Chondrocyte (in vitro differentiated cells): ENCODE measurements around the gene MRPL43. TPM values are rescaled to one million over a fixed set of nuclear protein-coding genes. Genes with fewer than 3 reads are reported as not detected.
A peak's percentile ranks its signal among the peaks of the same experiment; 100 is the strongest.

ENCODE experiments used
- DNase-seq: peaks from one replicate; pipeline ENCODE4 v3.0.0; 2021; ENCODE audit warnings: mixed read lengths, low spot score
- H3K27ac Mint-ChIP-seq: one replicate; pipeline ENCODE4 v1.8.0; 2021; ENCODE audit warnings: mild to moderate bottlenecking, moderate library complexity, mixed read lengths; ENCODE audit not compliant: unreplicated experiment
- H3K27me3 Mint-ChIP-seq: 2 replicates; pipeline ENCODE4 v1.8.0; 2021; ENCODE audit warnings: low read depth, mixed read lengths
- H3K36me3 Mint-ChIP-seq: 2 replicates; pipeline ENCODE4 v1.8.0; 2021; ENCODE audit warnings: low read depth, mixed read lengths
- H3K4me1 Mint-ChIP-seq: 2 replicates; pipeline ENCODE4 v1.8.0; 2021; ENCODE audit warnings: low read depth, mild to moderate bottlenecking, mixed read lengths
- H3K4me3 Mint-ChIP-seq: one replicate; pipeline ENCODE4 v1.8.0; 2021; ENCODE audit warnings: mild to moderate bottlenecking, moderate library complexity, mixed read lengths; ENCODE audit not compliant: unreplicated experiment
- H3K9me3 Mint-ChIP-seq: 2 replicates; pipeline ENCODE4 v1.8.0; 2021; ENCODE audit warnings: low read depth, mixed read lengths
- total RNA-seq: library from RNA; stranded (reverse); gene quantifications from 3 replicates; pipeline ENCODE4 v1.2.1, GENCODE V29; 2021
- TF ChIP-seq, protein P1 (sequence below): fragments of 200-600 bp; sonication (generic); IDR thresholded peaks from 2 replicates; pipeline ENCODE4 v1.5.0; 2021; ENCODE audit warnings: antibody characterized with exemption, mild to moderate bottlenecking, moderate library complexity

Gene MRPL43
- total RNA-seq, 1 donor from 2014 or later = 54.0 TPM

- Mint-ChIP-seq H3K27ac (no peak overlapping the region), H3K4me3 (no peak overlapping the region), H3K4me1 (peaks cover 25% of the 10 kb centered on the region), H3K27me3 (no peaks in the 10 kb centered on the region), H3K36me3 (peaks cover 8% of the 10 kb centered on the region), H3K9me3 (no peaks in the 10 kb centered on the region)
- TF ChIP-seq, protein P1, sequence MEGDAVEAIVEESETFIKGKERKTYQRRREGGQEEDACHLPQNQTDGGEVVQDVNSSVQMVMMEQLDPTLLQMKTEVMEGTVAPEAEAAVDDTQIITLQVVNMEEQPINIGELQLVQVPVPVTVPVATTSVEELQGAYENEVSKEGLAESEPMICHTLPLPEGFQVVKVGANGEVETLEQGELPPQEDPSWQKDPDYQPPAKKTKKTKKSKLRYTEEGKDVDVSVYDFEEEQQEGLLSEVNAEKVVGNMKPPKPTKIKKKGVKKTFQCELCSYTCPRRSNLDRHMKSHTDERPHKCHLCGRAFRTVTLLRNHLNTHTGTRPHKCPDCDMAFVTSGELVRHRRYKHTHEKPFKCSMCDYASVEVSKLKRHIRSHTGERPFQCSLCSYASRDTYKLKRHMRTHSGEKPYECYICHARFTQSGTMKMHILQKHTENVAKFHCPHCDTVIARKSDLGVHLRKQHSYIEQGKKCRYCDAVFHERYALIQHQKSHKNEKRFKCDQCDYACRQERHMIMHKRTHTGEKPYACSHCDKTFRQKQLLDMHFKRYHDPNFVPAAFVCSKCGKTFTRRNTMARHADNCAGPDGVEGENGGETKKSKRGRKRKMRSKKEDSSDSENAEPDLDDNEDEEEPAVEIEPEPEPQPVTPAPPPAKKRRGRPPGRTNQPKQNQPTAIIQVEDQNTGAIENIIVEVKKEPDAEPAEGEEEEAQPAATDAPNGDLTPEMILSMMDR = no peak
- no peak for DNase-seq
Observed at GRCh38 chr10:101005869-101006567, 18.7 kb upstream of the MRPL43 start.

GRCh38 chr10:101005361-101005760 is 18.1 kb upstream of the MRPL43 start:
- Mint-ChIP-seq H3K4me3 (no peak overlapping the region), H3K36me3 (peaks cover 8% of the 10 kb centered on the region), H3K27me3 (no peaks in the 10 kb centered on the region), H3K4me1 (peaks cover 29% of the 10 kb centered on the region), H3K9me3 (no peaks in the 10 kb centered on the region), H3K27ac (no peak overlapping the region)
- DNase-seq = peak; percentile 84
- TF ChIP-seq, protein P1 = no peak

GRCh38 chr10:101003639-101004206 is 16.4 kb upstream of the MRPL43 start:
- Mint-ChIP-seq H3K36me3 (peaks cover 8% of the 10 kb centered on the region), H3K27ac (no peak overlapping the region), H3K27me3 (no peaks in the 10 kb centered on the region), H3K4me3 (no peak overlapping the region), H3K9me3 (no peaks in the 10 kb centered on the region), H3K4me1 (peaks cover 31% of the 10 kb centered on the region)
- TF ChIP-seq, protein P1 = no peak
- DNase-seq = peak; percentile 84

DNA sequence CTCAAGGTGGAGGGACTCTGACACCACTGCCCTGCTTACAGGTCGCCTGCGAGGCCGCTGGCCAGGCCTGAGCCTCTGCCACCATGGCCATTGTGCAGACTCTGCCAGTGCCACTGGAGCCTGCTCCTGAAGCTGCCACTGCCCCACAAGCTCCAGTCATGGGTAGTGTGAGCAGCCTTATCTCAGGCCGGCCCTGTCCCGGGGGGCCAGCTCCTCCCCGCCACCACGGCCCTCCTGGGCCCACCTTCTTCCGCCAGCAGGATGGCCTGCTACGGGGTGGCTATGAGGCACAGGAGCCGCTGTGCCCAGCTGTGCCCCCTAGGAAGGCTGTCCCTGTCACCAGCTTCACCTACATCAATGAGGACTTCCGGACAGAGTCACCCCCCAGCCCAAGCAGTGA is 15.2 kb upstream of the MRPL43 start:
- Mint-ChIP-seq H3K4me1 (peaks cover 33% of the 10 kb centered on the region), H3K27ac (peak overlapping the region; percentile 94), H3K4me3 (no peak overlapping the region), H3K9me3 (no peaks in the 10 kb centered on the region), H3K27me3 (no peaks in the 10 kb centered on the region), H3K36me3 (peaks cover 8% of the 10 kb centered on the region)
- peak; percentile 92 for DNase-seq
- TF ChIP-seq, protein P1 = no peak

GRCh38 chr10:101001659-101002035 is 14.3 kb upstream of the MRPL43 start:
- Mint-ChIP-seq H3K9me3 (no peaks in the 10 kb centered on the region), H3K4me1 (peaks cover 34% of the 10 kb centered on the region), H3K36me3 (peaks cover 8% of the 10 kb centered on the region), H3K27ac (peak overlapping the region; percentile 94), H3K4me3 (peak overlapping the region; percentile 95), H3K27me3 (no peaks in the 10 kb centered on the region)
- TF ChIP-seq, protein P1 = no peak
- DNase-seq = no peak
